Glutamatergic neuron (in vitro differentiated cells): ENCODE data around the gene GGA2. TPM values are rescaled to one million over a fixed set of nuclear protein-coding genes. Genes with fewer than 3 reads are reported as not detected.

Source experiments
- DNase-seq: peaks from one replicate; pipeline ENCODE4 v3.0.0; 2022
- H3K27ac Mint-ChIP-seq: one replicate; pipeline ENCODE4 v1.8.0; 2020; ENCODE audit warnings: mild to moderate bottlenecking, mixed read lengths, inconsistent platforms; ENCODE audit not compliant: unreplicated experiment
- H3K27me3 Mint-ChIP-seq: one replicate; pipeline ENCODE4 v1.8.0; 2020; ENCODE audit warnings: mild to moderate bottlenecking, moderate library complexity, mixed read lengths, inconsistent platforms; ENCODE audit not compliant: unreplicated experiment
- H3K36me3 Mint-ChIP-seq: one replicate; pipeline ENCODE4 v1.8.0; 2020; ENCODE audit warnings: mild to moderate bottlenecking, mixed read lengths, inconsistent platforms; ENCODE audit not compliant: unreplicated experiment
- H3K4me1 Mint-ChIP-seq: one replicate; pipeline ENCODE4 v1.8.0; 2020; ENCODE audit warnings: mild to moderate bottlenecking, low read depth, mixed read lengths, inconsistent platforms; ENCODE audit not compliant: unreplicated experiment
- H3K4me3 Mint-ChIP-seq: one replicate; pipeline ENCODE4 v1.8.0; 2020; ENCODE audit warnings: mild to moderate bottlenecking, mixed read lengths, inconsistent platforms; ENCODE audit not compliant: unreplicated experiment
- H3K9me3 Mint-ChIP-seq: one replicate; pipeline ENCODE4 v1.8.0; 2020; ENCODE audit warnings: mild to moderate bottlenecking, moderate library complexity, mixed read lengths, inconsistent platforms; ENCODE audit not compliant: unreplicated experiment
- total RNA-seq: library from RNA; stranded (reverse); fragmentation: NEBNext Ultra II Directional; extraction: Animal tissue kit (Norgen Biotek cat#: 25700); gene quantifications from one replicate; pipeline ENCODE4 v1.2.1, GENCODE V29; 2021; ENCODE audit not compliant: unreplicated experiment
- TF ChIP-seq, protein P1 (sequence below): fragments of 200-600 bp; sonication (generic); IDR thresholded peaks from one replicate; pipeline ENCODE4 v1.5.0; 2021; ENCODE audit not compliant: partially characterized antibody, unreplicated experiment

The GGA2 gene
- total RNA-seq, 1 donor from 2014 or later, result 51.6 TPM

DNA sequence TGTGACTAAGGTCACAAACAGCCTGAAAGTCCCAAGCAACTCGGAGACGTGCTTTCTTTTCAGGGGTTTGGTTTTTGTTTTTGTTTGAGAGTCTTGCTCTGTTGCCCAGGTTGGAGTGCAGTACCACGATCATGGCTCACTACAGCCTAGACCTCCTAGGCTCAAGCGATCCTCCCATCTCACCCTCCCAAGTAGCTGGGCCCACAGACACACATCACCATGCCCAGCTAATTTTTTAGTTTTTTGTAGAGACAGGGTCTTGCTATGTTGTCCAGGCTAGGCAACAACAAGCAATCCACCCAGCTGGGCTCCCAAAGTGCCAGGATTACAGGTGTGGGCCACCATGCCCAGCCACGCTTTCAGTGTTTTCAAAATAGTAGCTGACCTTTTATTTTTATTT lies 19.8 kb upstream of the GGA2 start:
- no peaks in the 10 kb centered on the region for H3K9me3 Mint-ChIP-seq
- DNase-seq, result no peak
- H3K36me3 Mint-ChIP-seq, result no peaks in the 10 kb centered on the region
- H3K27ac Mint-ChIP-seq, result no peak overlapping the region
- H3K4me3 Mint-ChIP-seq, result no peak overlapping the region
- TF ChIP-seq, protein P1, sequence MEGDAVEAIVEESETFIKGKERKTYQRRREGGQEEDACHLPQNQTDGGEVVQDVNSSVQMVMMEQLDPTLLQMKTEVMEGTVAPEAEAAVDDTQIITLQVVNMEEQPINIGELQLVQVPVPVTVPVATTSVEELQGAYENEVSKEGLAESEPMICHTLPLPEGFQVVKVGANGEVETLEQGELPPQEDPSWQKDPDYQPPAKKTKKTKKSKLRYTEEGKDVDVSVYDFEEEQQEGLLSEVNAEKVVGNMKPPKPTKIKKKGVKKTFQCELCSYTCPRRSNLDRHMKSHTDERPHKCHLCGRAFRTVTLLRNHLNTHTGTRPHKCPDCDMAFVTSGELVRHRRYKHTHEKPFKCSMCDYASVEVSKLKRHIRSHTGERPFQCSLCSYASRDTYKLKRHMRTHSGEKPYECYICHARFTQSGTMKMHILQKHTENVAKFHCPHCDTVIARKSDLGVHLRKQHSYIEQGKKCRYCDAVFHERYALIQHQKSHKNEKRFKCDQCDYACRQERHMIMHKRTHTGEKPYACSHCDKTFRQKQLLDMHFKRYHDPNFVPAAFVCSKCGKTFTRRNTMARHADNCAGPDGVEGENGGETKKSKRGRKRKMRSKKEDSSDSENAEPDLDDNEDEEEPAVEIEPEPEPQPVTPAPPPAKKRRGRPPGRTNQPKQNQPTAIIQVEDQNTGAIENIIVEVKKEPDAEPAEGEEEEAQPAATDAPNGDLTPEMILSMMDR, result no peak
- H3K27me3 Mint-ChIP-seq, result no peaks in the 10 kb centered on the region
- no peaks in the 10 kb centered on the region for H3K4me1 Mint-ChIP-seq

DNA sequence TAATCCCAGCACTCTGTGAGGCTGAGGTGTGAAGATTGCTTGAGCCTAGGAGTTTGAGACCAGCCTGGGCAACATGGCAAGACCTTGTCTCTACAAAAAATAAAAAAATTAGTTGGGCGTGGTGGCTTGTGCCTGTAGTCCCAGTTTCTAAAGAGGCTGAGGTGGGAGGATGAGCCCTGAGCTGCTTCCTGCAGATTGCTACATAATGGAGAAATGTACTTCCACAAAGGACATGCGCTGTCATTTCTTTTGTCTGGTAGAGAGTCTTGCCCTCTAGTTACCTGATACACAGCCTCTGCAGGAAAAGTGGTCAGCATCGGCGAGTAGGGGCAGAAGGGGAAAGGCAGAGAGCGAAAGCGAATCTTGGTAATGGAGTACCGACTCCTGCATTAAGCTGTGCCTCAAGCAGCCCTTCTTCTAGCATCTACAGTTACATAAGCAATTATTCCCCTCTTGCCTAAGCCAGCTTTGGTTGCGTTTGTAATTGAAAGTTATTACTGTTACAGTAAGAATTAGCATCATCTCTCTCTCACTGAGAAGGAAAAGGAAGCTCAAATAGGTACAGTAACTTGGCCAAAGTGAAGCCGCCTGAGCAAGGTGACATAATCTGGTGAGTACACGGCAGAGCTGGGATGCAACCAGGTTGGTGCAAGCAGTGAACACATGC lies 18.5 kb upstream of the GGA2 start:
- no peak overlapping the region for H3K27ac Mint-ChIP-seq
- no peak for DNase-seq
- no peaks in the 10 kb centered on the region for H3K36me3 Mint-ChIP-seq
- no peaks in the 10 kb centered on the region for H3K4me1 Mint-ChIP-seq
- H3K4me3 Mint-ChIP-seq, result no peak overlapping the region
- TF ChIP-seq, protein P1, result no peak
- H3K27me3 Mint-ChIP-seq, result no peaks in the 10 kb centered on the region
- H3K9me3 Mint-ChIP-seq, result no peaks in the 10 kb centered on the region

- TF ChIP-seq, protein P1, result no peak
- Mint-ChIP-seq H3K4me1 (no peaks in the 10 kb centered on the region), H3K36me3 (no peaks in the 10 kb centered on the region), H3K27ac (no peak overlapping the region), H3K9me3 (no peaks in the 10 kb centered on the region), H3K27me3 (no peaks in the 10 kb centered on the region), H3K4me3 (no peak overlapping the region)
- DNase-seq, result no peak
These were observed 17.8 kb upstream of the GGA2 start for GRCh38 chr16:23527961-23528643.

DNA sequence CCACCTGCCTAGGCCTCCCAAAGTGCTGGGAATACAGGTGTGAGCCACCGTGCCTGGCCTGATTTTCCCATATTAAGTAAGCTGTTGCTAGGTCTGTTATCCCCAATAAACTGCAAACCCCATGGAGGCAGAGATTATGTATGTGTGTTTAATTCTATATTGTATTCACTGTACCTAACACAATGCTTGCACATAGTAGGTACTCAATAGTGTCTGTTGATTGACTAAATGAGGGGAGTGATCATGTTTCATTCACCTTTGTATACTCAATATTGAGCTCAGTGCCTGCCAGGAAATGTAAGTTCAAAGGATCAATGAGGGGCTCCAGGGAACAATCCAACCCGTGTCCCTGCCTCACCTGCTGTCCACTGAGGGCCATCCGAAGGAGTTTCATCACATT lies 14.6 kb upstream of the GGA2 start:
- H3K27ac Mint-ChIP-seq, result no peak overlapping the region
- DNase-seq, result no peak
- H3K4me1 Mint-ChIP-seq, result no peaks in the 10 kb centered on the region
- no peak overlapping the region for H3K4me3 Mint-ChIP-seq
- no peaks in the 10 kb centered on the region for H3K36me3 Mint-ChIP-seq
- no peaks in the 10 kb centered on the region for H3K9me3 Mint-ChIP-seq
- H3K27me3 Mint-ChIP-seq, result no peaks in the 10 kb centered on the region
- TF ChIP-seq, protein P1, result no peak

DNA sequence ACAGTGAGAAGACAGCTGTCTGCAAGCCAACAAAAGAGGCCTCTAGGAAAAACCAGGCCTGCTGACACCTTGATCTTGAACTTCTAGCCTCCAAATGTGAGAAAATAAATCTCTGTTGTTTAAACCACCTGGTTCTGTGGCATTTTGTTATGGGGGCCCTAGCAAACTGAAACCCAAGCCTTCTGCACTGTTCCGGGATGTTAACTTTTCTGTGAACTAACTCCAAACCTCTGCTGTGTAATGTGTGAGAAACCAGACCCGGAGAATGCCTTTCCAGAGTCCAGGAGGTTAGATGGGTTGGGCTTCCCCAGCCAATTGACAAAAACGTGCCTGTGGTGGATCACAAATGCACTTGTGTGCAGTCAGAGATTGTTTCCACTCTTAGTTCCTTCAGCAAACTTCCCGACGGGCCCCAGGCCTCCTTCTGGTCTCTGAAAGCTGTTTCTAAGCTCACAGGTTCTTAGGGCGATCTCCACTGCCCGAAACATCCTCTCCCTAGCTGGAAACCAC lies 13.6 kb upstream of the GGA2 start:
- Mint-ChIP-seq H3K36me3 (no peaks in the 10 kb centered on the region), H3K4me3 (no peak overlapping the region), H3K4me1 (no peaks in the 10 kb centered on the region), H3K9me3 (no peaks in the 10 kb centered on the region), H3K27ac (peak overlapping the region; percentile 36), H3K27me3 (no peaks in the 10 kb centered on the region)
- TF ChIP-seq, protein P1, result no peak
- no peak for DNase-seq
